Medulla oblongata (tissue), 1 donor: ENCODE measurements around the gene OR2J3.
"Not testable (repeated sequence)": the region's sequence is repeated elsewhere in the genome, so short reads cannot be mapped to it uniquely, and the experiment has no call there.

Source experiments
- DNase-seq: peaks from one replicate; pipeline ENCODE4 v3.0.0-alpha.2; 2015; ENCODE audit errors: extremely low spot score

The OR2J3 gene

GRCh38 chr6:29107758-29108157 is at the start of gene OR2J3:
Gene OR2J3 (plus strand): TSS chr6:29108058. CDS start chr6:29111891, 3,833 bp downstream.
- DNase-seq, result no peak

DNA sequence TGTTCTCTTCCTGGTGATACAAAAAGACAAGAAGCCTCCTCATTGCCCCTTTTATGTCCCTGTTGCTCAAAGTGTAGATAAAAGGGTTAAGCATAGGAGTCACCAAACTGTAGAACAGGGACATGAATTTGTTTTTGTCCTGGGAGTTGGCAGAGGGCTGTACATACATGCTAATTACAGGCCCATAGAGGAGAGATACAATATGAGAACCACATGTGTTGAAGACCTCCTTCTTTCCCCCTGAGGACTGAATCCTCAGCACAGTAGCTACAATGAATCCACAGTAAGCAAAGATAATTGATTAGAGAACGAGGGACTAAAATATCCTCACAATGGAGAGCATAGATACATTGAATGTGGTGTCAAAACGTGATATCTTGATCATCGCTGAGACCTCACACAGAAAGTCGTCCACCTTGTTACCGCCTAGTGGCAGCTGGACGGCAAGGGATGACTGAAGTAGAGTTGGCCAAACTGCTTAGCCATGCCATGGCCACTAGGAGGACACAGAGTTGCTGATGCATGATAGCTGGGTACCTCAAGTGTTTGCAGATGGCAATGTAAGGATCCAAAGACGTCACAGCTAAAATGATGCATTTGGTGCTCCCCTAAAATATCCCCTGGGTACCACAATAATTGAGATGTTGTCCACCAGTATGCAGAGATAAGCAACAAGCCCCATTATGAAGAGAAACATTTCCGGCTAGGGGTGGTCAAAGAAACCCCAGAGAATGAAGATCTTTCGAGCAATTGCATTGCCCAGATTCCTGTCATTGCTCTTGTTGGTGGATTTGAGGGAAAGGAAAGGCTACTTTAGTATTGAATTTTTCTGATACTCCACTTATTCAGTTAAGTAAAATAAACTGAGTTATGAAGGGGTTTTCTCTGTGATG is 35.8 kb upstream of the OR2J3 start:
- DNase-seq, result no peak

GRCh38 chr6:29079203-29079602 is 28.7 kb upstream of the OR2J3 start:
- DNase-seq, result no peak

- DNase-seq, result no peak
Measured at GRCh38 chr6:29081312-29081711, 26.5 kb upstream of the OR2J3 start.

- no peak for DNase-seq
Measured at GRCh38 chr6:29082457-29082856, 25.4 kb upstream of the OR2J3 start.

GRCh38 chr6:29087213-29087612 is 20.6 kb upstream of the OR2J3 start, which contains the start of gene OR2B3:
Gene OR2B3 (minus strand): TSS chr6:29087313. CDS start chr6:29087248, 65 bp downstream.
- DNase-seq, result no peak

DNA sequence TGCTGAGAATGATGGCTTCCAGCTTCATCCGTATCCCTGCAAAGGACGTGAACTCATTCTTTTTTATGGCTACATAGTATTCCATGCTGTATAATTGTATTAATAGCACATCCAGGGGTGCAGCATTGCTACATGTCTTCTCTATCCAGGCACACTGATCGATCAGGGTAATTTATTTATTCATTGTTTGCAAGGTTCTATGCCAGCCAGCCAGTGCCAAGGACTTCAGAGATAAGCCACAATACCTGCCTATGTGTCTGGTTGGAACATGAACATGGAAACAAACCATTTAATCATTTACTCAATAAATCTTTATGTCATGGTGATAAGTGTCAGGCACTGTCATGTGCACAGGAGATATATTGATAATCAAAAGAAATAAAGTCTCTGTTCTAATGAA is 14.9 kb upstream of the OR2J3 start:
- DNase-seq, result no peak

DNA sequence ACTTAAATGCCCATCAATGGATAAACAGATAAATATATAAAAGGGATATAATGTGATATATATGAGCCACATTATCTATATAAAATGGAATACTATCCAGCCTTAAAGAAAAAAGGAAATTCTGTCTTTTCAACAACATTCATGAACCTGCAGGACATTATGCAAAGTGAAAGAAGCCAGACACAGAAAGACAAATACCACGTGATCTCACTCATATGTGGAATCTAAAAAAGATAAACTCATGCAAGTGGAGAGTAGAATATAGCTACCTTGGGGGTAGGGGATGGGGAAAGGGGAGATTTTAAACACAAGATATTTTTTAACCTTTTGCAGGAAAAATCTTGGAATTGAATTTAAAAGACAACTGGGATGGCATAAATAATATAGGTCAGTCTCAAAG is 10.1 kb upstream of the OR2J3 start:
- no peak for DNase-seq

DNA sequence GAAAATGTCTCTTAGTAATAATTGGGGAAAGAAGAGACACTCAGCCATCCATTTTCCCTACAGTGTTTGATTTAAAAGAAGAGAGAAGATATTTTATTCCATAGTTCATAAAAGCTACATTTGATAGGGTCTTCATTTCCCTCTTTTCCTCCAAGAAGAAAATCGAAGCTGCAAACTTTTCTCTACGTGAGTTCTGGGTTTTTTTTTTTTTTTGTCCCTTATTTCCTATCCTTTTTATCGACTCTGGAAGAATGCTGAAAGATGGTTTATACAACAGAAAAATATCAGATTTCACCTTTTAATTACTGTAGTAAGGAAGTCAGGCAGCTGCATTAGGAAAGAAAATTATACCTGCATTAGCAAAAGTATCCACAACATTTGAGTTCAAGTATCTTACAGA is 8.7 kb upstream of the OR2J3 start, which contains the start of gene OR2J1:
Gene OR2J1 (plus strand): TSS at position 301 of the 400 bp plus-strand sequence. CDS start 1,453 bp downstream, outside the sequence.
- no peak for DNase-seq

- DNase-seq, result no peak
Measured at GRCh38 chr6:29112135-29112534, 4.3 kb downstream of the OR2J3 start.

- DNase-seq, result not testable (repeated sequence)
Measured at GRCh38 chr6:29114964-29115363, 7.1 kb downstream of the OR2J3 start.

DNA sequence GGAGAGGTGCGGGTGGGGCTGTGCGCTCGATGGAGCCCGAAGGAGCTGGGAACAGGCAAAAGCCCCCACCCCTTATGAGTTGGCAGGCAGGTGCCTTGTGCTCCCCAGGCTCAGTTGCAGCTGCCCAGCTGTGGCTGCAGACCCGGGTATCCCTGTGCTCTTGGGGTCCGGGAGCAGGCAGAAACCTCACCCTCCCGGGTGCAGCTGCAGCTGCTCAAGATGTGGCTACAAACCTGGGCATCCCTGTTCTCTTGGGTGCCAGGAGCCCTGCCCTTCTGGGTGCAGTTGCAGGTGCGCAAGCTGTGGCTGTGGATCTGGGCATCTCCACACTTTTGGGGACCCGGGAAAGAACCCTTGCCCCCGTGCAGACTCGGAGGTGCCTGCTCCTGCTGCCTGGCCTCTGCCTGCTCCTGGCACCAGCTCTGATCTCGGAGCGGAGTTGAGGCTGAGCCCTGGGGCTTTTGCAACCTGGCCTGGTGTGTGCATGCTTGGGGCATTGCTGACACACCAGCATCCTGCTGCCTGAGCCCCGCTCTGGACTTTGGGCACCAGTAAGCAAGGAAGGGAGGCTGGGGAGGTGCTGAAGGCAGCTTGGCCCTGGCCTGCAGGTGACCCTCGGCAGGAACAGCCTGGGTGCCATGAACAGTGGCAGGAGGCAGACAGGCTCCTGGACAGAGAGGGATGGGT is 21.6 kb downstream of the OR2J3 start:
- DNase-seq, result no peak

DNA sequence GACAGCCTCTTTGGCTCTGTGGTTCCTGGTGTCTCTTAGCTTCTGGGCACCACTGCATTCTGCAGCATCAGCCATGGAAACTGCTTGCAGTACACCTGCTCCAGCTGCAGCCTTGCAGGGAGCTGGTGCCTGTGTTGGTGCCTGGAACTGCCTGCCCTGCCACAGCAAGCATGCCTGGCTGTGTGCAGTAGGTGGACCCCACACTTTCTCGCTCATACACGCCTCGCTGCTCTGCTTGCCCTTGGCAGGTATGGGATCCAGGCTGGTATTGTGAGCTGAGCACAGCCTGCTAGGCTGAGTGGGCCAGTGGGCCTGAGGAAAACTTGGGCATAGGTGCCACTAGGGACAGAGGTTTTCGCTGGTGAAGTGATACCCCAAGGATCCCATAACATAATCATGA is 22.8 kb downstream of the OR2J3 start:
- no peak for DNase-seq

GRCh38 chr6:29131691-29132090 is 23.8 kb downstream of the OR2J3 start:
- DNase-seq, result no peak

- DNase-seq, result no peak
Measured at GRCh38 chr6:29137724-29138123, 29.9 kb downstream of the OR2J3 start.

- no peak for DNase-seq
Measured at GRCh38 chr6:29141606-29142005, 33.7 kb downstream of the OR2J3 start.

- DNase-seq, result no peak
Measured at GRCh38 chr6:29142309-29142708, 34.5 kb downstream of the OR2J3 start.

DNA sequence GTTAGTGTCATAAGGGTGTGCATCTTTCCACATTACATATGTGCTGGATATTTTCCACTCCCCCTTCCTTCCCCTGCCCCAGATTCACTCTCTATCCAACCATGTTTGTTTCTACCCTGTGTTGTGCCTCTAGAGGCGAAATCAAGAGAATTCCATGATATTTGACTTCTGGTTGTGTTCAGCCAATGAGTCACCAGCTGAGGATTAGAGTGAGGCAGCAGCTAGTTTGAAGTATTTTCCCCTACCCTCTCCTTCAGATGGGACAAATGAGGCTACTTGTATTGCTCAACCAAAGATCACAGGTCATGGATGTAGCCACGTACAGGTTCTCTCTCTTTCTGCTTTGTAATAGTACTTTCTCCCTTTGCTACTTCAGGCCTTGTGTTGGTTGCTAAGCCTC is 38.3 kb downstream of the OR2J3 start:
- DNase-seq, result no peak

GRCh38 chr6:29147074-29147473 is 39.2 kb downstream of the OR2J3 start:
- no peak for DNase-seq

GRCh38 chr6:29149444-29149843 is 41.6 kb downstream of the OR2J3 start:
- DNase-seq, result not testable (repeated sequence)

DNA sequence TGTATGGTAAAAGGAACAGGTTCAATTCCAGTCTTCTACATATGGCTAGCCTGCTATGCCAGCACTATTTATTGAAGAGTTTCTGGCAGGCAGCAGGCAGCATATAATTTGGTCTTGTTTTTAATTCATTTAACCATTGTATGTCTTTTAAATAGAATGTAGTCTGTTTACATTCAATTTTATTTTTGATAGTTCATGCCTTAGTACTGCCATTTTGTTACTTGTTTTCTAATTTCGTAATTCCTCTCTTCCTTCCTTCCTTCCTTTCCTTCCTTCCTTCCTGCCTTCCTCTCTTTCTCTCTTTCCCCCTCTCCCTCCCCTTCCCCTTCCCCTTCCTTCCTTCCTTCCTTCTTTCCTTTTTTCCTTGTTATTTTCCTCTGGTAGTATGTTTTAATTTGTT is 45.2 kb downstream of the OR2J3 start:
- no peak for DNase-seq

- not testable (repeated sequence) for DNase-seq
Measured at GRCh38 chr6:29155182-29155581, 47.3 kb downstream of the OR2J3 start.

DNA sequence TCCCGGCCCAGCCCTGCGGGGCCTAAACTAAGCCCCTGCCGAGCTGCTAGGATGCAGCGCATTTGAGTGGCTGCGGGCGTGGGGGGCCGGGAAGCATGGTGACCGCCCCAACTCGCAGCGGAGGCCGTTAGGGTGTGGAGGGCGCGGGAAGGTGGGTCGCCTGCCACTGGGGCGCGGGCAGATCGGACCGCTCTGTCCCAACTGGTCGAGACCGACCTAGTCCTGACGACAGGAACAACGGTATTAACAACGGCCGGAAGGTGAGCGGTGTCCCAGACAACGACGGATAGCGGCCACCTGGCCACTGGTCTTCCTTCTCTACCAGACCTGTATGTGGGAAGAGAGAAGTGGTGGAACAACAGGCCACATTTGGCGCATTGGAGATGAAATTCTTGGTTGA is 52.1 kb downstream of the OR2J3 start:
- not testable (repeated sequence) for DNase-seq
